HG02642 (cell line): ENCODE data around the gene ARHGEF6.
A peak's percentile ranks its signal among the peaks of the same experiment; 100 is the strongest.

ENCODE experiments used
- ATAC-seq: cut with Tn5 transposase; IDR thresholded peaks from one replicate; pipeline ENCODE4 v1.9.1; 2021; ENCODE audit warnings: mild to moderate bottlenecking; ENCODE audit not compliant: unreplicated experiment, poor library complexity

The ARHGEF6 gene

DNA sequence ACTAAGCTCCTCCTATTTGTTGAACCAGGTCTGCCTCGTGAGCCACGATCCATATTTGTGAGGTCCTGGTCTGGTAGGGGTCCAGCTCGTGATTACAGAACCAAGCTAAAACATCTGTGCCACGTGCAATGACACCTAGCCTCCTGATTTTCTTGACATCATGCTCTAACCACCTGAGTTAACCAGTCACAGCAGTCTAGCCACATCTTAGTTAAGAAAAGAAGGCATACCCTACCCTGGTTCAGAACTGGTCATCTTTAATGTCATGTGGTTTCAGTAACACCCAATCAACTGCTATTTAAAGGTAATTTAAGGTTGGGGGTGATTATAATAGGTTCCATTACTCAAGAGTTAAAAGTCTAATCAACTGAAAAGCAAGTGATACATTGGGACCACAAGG lies 28.4 kb downstream of the ARHGEF6 start:
- no peak for ATAC-seq

DNA sequence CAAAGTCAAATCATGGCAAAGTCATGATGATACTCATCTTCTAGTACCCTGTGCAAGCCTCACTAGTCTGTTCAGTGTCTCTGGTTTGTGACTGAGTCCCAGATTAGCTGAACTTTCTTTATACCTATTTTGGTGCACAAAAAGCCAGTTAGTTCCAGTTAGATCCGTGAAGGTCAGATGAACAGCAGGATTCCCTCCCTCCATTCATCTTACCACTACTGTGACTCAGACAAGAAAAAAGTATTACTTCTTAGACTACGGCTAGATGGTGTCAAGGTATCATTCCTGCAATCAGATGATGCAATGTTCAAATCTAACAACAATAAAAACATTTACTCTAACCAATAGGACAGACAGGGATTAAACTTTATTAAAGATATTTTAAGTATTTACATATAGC lies 30.4 kb downstream of the ARHGEF6 start:
- ATAC-seq, result no peak

GRCh38 chrX:136747003-136747986 lies 33.4 kb downstream of the ARHGEF6 start:
- ATAC-seq, result peak; percentile 64

DNA sequence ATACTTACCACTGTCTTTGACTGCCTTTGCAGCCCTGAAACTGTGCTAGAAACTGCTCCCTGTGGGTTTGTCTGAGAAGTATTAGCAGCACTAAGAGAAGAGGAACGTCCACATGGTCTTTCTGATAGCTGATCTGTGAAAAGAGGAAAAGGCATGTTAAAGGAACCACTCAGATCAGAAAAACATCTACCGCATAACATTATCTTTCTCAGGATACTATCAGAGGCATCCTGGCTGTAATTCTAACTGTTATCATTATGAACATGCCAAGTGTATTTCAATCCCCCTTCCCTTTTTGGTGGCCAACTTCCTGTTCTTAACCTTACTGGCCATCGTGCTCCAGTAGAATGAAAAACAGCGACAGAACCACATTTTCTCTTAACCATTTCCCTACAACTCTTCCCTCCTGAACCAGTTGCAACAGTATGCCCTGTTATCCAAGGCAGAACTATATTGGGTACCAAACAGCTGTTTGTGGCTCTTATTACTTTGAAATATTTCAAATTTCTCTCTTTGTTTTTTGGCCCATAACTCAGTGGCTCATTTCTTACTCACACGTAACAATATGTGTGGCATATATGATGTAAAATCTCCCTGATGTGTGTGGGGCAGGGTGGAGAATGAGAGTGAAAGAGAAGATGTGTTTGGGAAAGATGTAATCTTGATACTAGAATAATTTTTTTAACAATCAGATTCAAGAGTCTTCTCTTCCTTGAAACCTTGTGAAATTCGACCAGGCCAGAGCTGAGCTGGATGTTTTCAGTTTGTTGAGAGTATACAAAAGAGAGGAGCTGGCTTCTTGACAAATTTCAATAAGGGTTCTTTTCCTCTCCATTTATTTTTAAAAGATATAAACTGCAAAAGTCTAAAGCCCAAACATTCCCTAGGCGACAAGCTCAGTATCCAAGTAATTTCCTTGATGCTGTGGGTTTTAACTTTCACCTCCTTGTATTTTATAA lies 35.2 kb downstream of the ARHGEF6 start:
- ATAC-seq, result no peak

DNA sequence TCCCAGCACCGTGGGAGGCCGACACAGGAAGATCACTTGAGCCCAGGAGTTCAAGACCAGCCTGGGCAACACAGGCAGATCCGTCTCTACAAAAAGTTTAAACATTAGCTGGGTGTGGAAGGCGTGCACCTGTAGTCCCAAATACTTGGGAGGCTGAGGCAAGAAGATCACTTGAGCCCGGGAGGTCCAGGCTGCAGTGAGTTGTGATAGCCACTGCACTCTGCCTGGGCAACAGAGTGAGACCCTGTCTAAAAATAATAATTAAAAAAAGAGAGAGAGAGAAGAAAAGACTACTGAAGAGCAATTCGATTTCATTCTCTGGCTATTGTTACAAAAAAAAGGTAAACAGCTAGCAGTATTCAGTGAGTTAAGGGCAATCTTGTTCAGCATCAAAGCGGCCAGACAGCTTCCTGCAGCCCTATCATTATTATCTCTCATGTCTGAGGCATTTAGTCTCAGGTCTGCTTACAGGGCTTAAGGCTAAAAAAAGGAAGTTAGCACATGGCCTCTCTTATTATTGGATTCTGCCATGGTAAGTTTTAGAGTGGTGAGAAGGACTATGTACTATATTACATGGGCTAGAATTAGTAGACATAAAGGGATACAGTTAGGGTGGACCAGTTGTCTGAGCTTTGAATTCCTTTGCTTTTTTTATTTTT lies 37.9 kb downstream of the ARHGEF6 start:
- ATAC-seq, result no peak

DNA sequence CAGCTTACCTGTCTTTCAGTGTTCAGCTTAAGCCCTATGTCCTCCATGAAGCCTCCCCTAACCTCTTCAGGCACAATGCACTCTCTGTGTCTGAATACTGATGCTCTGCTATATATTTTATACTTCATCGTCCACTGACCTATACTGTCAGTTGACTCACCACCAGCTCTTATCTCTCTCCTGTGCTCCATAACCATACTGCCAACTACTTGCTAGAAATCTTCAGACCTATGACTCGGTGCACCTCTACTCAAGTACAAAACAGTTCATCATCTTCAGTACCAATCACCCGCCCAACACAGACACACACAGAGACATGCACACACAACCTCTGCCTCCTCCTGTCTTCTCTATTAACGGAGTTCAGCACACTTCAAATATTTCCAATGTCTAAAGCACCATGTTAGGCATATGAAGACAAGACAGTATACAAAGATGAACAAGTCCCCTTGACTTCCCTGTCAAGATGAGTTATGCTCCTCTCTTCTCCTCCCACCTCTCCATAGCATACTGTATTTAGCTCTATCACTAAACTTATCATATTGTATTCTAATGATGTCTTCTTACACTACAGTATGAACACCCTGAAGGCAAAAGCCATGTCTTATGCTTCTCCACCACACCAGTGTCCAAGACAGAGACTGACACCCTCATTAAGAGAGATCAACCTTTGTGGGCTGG lies 42.5 kb downstream of the ARHGEF6 start:
- no peak for ATAC-seq

GRCh38 chrX:136736690-136737089 lies 44.0 kb downstream of the ARHGEF6 start:
- ATAC-seq, result no peak

DNA sequence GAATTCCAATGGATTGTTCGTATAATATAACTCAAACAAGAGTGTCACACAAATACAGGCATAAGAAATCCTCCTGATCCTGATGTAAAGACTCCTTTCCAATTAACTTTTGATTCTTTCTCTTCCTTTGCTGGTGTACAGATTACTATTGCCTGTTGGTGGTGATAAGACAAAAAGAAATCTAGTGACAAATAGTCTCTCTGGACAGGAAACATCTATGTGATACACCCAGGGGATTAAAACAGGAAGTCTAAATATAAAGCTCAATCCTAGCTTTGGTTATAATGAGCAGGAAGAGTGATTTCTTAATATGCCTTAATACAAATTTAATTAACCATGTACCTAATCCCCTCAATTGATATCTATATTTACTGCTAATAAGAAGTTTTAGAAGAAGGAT lies 45.1 kb downstream of the ARHGEF6 start:
- ATAC-seq, result no peak

- no peak for ATAC-seq
Observed at GRCh38 chrX:136733613-136734012, 47.1 kb downstream of the ARHGEF6 start.

DNA sequence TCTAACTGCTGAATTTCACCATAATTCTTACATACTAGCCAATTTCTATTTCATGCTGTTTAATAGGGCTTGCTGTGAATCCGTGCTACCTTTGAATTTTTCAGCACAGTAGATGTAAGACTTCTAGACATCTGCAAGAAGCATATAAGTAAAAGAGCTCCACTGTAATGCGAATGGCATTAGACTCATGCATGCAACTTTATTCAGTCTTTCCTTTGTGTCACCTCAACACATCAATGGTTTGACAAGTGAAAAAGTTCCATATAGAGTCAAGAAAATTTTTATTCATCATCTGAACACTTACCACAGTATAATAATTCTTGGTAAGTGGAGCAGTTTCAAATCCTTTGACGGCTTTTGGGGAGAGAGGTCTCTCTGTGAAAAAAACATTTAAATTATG lies 48.9 kb downstream of the ARHGEF6 start:
- ATAC-seq, result no peak

GRCh38 chrX:136731207-136731782 lies 49.4 kb downstream of the ARHGEF6 start:
- ATAC-seq, result no peak

- ATAC-seq, result no peak
Observed at GRCh38 chrX:136728393-136728792, 52.3 kb downstream of the ARHGEF6 start.

- no peak for ATAC-seq
Observed at GRCh38 chrX:136725441-136726104, 55.2 kb downstream of the ARHGEF6 start.

DNA sequence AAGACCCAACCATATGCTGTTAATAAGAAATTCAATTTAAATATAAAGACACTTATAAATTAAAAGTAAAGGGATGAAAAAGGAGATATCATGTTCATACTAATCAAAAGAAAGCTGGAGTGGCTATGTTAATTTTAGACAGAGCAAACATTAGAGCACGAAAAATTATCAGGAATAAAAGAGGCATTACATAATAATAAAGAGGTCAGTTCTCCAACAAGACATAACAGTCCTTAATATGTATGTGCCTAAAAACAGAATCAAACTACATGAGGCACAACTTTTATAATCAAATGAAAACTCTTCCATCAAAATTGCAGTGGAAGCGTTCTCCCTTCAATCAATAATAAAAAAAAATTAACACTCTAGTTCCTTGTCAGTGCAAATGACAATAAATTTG lies 62.6 kb downstream of the ARHGEF6 start:
- no peak for ATAC-seq

GRCh38 chrX:136714626-136715599 lies 65.8 kb downstream of the ARHGEF6 start:
- peak; percentile 82 for ATAC-seq

DNA sequence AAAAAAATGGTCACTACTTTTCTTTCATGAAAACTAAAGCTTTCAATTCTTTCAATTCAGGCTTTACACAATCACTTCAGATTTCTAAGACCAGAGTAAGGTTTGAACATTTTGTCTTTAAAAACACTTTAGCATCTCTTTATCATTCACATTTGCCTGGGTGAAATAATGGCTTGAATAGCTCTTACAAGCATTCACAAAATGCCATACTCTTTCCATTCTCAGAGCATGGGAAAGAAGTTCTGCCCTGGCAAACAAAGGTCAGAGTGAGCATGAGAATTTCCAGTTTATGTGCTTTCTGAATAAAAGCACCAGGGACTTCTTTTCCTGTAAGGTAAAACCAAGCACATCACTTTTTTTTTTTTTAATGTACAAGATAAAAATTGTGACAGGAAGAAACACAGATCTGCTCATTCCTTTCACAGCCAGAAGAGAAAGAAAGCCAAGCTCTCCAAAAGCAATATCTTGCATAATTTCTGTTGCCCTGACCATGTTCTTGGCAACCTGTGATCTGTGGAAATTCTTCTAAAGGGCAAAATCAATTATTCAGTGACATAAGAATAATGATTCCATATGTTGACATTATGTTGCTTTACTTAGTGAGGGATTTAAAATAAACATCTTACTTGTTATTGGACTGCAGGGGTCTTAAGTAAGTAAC lies 68.0 kb downstream of the ARHGEF6 start:
- ATAC-seq, result no peak

DNA sequence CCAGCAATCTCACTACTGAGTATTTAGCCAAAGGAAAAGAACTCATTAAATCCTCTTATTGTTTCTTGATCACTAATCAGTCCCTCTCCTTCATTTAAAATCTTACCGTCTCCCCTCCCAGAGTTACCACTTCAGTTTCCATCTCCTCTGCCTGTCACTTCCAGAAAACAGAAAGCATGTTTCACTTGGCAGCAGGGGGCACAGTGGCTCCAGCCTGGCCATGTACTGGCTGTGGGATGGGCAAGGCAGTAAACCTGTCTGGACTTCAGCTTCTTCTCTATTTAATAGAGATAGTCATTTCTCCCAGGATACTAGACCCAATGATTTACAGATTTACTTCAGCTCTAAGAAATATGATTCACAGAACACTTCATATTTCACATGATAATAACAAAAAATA lies 69.6 kb downstream of the ARHGEF6 start:
- no peak for ATAC-seq
